Measurements from ENCODE around the gene DHRS12.
"Not testable (repeated sequence)": the region's sequence is repeated elsewhere in the genome, so short reads cannot be mapped to it uniquely, and the experiment has no call there.

Gene DHRS12

DNA sequence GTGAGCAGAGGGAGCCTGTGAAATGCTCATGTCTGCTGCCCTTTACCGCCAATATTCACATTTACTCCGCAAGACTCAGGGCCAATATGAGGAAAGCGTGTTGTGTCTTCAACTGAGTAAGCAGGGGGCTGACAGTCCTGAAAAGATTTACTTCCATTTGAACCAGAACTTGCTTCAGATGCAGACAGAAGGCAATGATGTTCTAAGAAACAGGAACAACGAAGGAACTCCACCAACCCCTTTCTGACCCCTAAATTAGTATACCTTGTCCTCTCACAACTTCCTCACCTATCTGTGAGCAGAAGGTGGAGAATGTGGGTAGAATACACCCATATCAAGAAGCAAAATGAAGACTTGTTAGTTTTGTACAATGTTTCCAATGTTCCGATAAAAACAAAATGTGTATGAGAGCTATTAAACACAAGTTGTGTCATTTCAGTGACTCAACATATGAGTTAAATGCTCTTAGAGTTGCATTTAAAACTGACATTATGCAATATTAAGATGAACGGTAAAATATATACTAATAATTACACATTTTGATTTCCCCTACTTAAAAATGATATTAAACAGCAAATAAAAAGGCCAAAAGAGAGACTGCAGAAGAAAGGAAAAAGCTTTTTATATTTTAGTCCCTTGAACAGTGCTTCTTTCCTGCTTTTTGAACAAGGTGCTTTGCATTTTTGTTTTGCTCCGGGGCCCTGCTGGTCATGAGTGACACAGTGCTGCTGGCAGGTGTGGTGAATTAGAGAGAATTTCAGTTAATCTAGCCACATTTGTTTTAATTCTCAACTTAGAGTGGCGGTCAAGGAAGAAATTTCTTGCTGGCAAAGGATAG is 25.0 kb upstream of the DHRS12 start:
- no peak overlapping the region for H3K27ac ChIP-seq (ENCODE audit: poor library complexity, severe bottlenecking)
- no peak overlapping the region for H3K4me3 ChIP-seq (ENCODE audit: severe bottlenecking)
- no peaks in the 10 kb centered on the region for H3K36me3 ChIP-seq (ENCODE audit: low read depth)

DNA sequence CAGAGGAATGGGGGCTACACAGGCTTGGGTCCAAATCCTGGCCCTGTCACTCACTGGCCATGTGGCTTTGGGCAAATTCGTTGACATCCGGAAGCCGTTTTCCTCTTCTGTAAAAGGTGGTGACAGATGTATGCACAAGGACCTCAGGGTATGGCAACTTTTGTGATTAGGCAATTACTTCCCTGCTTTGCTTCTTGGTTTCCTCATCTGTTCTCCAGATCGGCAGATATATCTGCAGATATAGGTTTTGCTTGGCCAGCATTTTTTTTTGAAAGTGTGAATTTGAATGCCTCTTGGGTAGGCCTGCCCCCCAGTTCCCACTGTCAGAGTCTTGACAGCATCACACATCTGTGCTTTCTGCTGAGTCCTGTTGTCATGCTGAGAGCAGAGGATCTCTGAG is 23.3 kb upstream of the DHRS12 start:
- ATAC-seq (ENCODE audit: low read depth): no peak
- DNase-seq (ENCODE audit: low spot score): no peak
- H3K4me3 ChIP-seq (ENCODE audit: severe bottlenecking): no peak overlapping the region
- H3K4me1 ChIP-seq (ENCODE audit: insufficient read depth, poor library complexity, severe bottlenecking): peaks cover 3% of the 10 kb centered on the region
- no peaks in the 10 kb centered on the region for H3K9me3 ChIP-seq (ENCODE audit: severe bottlenecking)
- H3K27me3 ChIP-seq (ENCODE audit: insufficient read depth, poor library complexity, severe bottlenecking): no peaks in the 10 kb centered on the region
- H3K36me3 ChIP-seq (ENCODE audit: low read depth): no peaks in the 10 kb centered on the region
- no peak overlapping the region for H3K27ac ChIP-seq (ENCODE audit: poor library complexity, severe bottlenecking)
- TF ChIP-seq, protein P1, sequence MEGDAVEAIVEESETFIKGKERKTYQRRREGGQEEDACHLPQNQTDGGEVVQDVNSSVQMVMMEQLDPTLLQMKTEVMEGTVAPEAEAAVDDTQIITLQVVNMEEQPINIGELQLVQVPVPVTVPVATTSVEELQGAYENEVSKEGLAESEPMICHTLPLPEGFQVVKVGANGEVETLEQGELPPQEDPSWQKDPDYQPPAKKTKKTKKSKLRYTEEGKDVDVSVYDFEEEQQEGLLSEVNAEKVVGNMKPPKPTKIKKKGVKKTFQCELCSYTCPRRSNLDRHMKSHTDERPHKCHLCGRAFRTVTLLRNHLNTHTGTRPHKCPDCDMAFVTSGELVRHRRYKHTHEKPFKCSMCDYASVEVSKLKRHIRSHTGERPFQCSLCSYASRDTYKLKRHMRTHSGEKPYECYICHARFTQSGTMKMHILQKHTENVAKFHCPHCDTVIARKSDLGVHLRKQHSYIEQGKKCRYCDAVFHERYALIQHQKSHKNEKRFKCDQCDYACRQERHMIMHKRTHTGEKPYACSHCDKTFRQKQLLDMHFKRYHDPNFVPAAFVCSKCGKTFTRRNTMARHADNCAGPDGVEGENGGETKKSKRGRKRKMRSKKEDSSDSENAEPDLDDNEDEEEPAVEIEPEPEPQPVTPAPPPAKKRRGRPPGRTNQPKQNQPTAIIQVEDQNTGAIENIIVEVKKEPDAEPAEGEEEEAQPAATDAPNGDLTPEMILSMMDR (IDR thresholded peaks at IDR 0.05; ENCODE audit: poor library complexity, severe bottlenecking): no peak

More for the DNA sequence above, 25.0 kb upstream of the DHRS12 start:
- no peaks in the 10 kb centered on the region for H3K27me3 ChIP-seq (ENCODE audit: insufficient read depth, poor library complexity, severe bottlenecking)
- no peaks in the 10 kb centered on the region for H3K9me3 ChIP-seq (ENCODE audit: severe bottlenecking)
- H3K4me1 ChIP-seq (ENCODE audit: insufficient read depth, poor library complexity, severe bottlenecking): peaks cover 3% of the 10 kb centered on the region
- ATAC-seq (ENCODE audit: low read depth) (no peak), DNase-seq (ENCODE audit: low spot score) (no peak)
- TF ChIP-seq, protein P1 (IDR thresholded peaks at IDR 0.05; ENCODE audit: poor library complexity, severe bottlenecking): no peak

DNA sequence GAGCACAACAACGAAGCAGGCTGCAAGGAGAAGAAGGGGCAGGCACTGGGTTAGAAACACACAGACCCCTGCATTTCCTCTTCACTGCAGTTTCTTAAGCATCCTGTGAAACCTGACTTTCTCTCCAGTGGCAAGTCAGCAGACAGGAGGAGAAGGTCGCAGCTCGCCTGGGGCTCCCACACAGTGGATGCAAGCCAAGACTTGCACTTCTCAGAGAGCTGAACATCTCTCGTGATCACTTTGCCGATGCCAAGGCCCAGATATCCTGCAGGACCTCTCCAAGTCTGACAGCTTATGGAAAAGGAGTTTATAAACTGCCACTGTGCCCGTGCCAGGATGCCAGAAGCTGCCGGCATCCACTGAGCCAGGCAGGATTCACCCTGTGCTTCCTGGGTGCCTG is 22.6 kb upstream of the DHRS12 start:
- ATAC-seq (ENCODE audit: low read depth): peak; percentile 50; the same call in 1 of the 3 replicates
- no peak for DNase-seq (ENCODE audit: low spot score)
- TF ChIP-seq, protein P1 (IDR thresholded peaks at IDR 0.05; ENCODE audit: poor library complexity, severe bottlenecking): no peak
- no peak overlapping the region for H3K4me3 ChIP-seq (ENCODE audit: severe bottlenecking)
- H3K27ac ChIP-seq (ENCODE audit: poor library complexity, severe bottlenecking): no peak overlapping the region
- H3K27me3 ChIP-seq (ENCODE audit: insufficient read depth, poor library complexity, severe bottlenecking): no peaks in the 10 kb centered on the region
- no peaks in the 10 kb centered on the region for H3K9me3 ChIP-seq (ENCODE audit: severe bottlenecking)
- H3K36me3 ChIP-seq (ENCODE audit: low read depth): no peaks in the 10 kb centered on the region
- peaks cover 3% of the 10 kb centered on the region for H3K4me1 ChIP-seq (ENCODE audit: insufficient read depth, poor library complexity, severe bottlenecking)

DNA sequence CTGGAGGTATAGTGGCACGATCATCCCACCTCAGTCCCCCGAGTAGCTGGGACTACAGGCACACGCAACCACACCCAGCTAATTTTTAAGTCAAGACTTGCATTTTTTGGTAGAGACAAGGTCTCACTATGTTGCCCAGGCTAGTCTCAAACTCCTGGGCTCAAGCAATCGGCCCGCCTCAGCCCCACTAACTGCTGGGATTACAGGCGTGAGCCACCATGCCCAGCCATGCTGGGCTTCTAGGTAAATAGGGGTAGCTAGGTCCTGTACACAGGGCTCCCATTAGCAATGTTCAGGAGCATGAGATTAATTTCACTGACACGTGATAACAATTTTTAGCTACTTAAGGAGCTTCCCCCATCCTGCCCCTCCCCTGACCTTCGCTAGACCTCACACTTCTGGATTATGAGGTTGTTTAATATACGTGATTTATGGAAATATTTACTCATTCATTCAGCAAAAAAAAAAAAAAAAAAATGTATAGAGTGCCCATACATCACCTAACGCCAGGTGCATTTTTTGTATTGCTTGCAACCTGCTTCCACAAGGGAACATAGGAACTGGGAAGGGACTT is 21.8 kb upstream of the DHRS12 start:
- TF ChIP-seq, protein P1 (IDR thresholded peaks at IDR 0.05; ENCODE audit: poor library complexity, severe bottlenecking): no peak
- Histone ChIP-seq H3K36me3 (ENCODE audit: low read depth) (no peaks in the 10 kb centered on the region), H3K27ac (ENCODE audit: poor library complexity, severe bottlenecking) (no peak overlapping the region), H3K4me1 (ENCODE audit: insufficient read depth, poor library complexity, severe bottlenecking) (peaks cover 3% of the 10 kb centered on the region), H3K4me3 (ENCODE audit: severe bottlenecking) (no peak overlapping the region), H3K27me3 (ENCODE audit: insufficient read depth, poor library complexity, severe bottlenecking) (no peaks in the 10 kb centered on the region), H3K9me3 (ENCODE audit: severe bottlenecking) (no peaks in the 10 kb centered on the region)
- ATAC-seq (ENCODE audit: low read depth): no peak
- no peak for DNase-seq (ENCODE audit: low spot score)

DNA sequence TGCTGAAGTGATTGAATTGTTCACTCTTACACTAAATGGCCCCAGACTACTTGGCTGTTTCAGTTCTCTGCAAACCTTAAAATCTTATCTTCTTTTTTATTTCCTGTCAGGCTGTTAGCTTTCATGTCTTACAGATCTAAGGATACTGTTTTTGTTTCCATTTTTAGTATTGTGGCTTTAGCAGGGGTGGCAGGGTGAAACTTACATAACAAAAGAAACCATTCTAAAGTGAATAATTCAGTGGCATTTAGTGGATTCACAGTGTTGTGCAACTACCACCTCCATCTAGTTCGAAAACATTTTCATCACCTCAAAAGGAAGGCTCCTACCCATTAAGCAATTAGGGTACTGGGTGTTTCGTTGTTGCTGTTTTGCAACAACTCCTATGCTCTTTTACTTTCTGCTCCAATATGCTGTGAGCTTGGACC is 21.2 kb upstream of the DHRS12 start:
- no peaks in the 10 kb centered on the region for H3K9me3 ChIP-seq (ENCODE audit: severe bottlenecking)
- no peak for ATAC-seq (ENCODE audit: low read depth)
- peaks cover 3% of the 10 kb centered on the region for H3K4me1 ChIP-seq (ENCODE audit: insufficient read depth, poor library complexity, severe bottlenecking)
- DNase-seq (ENCODE audit: low spot score): no peak
- no peak overlapping the region for H3K27ac ChIP-seq (ENCODE audit: poor library complexity, severe bottlenecking)
- TF ChIP-seq, protein P1 (IDR thresholded peaks at IDR 0.05; ENCODE audit: poor library complexity, severe bottlenecking): no peak
- no peaks in the 10 kb centered on the region for H3K36me3 ChIP-seq (ENCODE audit: low read depth)
- no peaks in the 10 kb centered on the region for H3K27me3 ChIP-seq (ENCODE audit: insufficient read depth, poor library complexity, severe bottlenecking)
- no peak overlapping the region for H3K4me3 ChIP-seq (ENCODE audit: severe bottlenecking)

DNA sequence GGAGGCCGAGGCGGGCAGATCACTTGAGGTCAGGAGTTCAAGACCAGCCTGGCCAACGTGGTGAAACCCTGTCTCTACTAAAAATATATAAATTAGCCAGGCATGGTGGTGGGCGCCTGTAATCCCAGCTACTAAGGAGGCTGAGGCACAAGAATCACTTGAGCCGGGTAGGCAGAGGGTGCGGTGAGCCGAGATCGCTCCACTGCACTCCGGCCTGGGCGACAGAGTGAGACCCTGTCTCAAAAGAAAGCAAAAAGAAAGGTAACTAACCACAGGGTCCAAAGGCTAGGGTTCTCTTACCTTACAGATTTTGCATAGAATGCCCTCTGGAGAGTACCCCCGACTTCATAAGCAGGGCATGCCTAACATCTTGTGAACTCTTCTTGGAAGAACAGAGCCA is 20.7 kb upstream of the DHRS12 start:
- not testable (repeated sequence) for H3K36me3 ChIP-seq (ENCODE audit: low read depth); H3K9me3 ChIP-seq (ENCODE audit: severe bottlenecking); H3K27me3 ChIP-seq (ENCODE audit: insufficient read depth, poor library complexity, severe bottlenecking); DNase-seq (ENCODE audit: low spot score); H3K4me3 ChIP-seq (ENCODE audit: severe bottlenecking); H3K27ac ChIP-seq (ENCODE audit: poor library complexity, severe bottlenecking); ATAC-seq (ENCODE audit: low read depth); H3K4me1 ChIP-seq (ENCODE audit: insufficient read depth, poor library complexity, severe bottlenecking)

All from RWPE2 (cell line).